ENCODE measurements around the gene VSTM2B.

DNA sequence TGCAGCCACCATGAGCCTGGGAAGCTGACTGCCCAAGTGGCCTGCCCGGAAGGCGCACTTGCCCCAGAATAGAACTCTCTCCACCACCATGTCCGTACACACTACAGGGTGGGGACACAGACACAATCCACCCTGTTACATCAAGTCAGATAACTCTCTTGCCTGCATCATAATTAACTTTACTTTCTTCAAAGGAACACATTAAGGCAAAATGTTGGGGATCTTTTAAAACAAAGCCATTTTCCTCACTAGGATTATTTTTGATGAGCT lies 23.3 kb upstream of the VSTM2B start:
- no peak for TF ChIP-seq POLR2A (IDR thresholded peaks at IDR 0.05)
- TF ChIP-seq, protein P1, sequence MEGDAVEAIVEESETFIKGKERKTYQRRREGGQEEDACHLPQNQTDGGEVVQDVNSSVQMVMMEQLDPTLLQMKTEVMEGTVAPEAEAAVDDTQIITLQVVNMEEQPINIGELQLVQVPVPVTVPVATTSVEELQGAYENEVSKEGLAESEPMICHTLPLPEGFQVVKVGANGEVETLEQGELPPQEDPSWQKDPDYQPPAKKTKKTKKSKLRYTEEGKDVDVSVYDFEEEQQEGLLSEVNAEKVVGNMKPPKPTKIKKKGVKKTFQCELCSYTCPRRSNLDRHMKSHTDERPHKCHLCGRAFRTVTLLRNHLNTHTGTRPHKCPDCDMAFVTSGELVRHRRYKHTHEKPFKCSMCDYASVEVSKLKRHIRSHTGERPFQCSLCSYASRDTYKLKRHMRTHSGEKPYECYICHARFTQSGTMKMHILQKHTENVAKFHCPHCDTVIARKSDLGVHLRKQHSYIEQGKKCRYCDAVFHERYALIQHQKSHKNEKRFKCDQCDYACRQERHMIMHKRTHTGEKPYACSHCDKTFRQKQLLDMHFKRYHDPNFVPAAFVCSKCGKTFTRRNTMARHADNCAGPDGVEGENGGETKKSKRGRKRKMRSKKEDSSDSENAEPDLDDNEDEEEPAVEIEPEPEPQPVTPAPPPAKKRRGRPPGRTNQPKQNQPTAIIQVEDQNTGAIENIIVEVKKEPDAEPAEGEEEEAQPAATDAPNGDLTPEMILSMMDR (IDR thresholded peaks at IDR 0.05) = no peak

All from heart left ventricle (tissue), 13 donors.